ENCODE measurements around the gene RGS8.
"Not testable (repeated sequence)": the region's sequence is repeated elsewhere in the genome, so short reads cannot be mapped to it uniquely, and the experiment has no call there.

RGS8 gene

DNA sequence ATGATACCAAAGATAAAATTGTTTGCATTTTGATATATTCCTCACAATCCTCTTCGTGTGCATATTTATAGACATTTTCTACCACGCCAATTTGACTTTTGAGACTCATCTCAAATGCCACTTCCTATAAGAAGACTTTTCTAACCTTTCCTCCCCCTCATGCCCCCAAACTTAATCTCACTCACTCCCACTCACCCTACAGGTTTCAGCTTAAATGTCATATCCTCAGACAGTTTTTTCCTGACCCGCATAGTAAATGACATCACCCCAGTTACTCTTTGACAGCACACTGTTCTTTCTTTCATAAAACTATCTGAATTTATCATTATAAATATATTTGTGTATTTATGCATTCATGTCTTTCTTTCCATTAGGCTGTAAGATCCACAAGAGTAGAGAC is 29.6 kb upstream of the RGS8 start:
- H3K27me3 Mint-ChIP-seq = no peaks in the 10 kb centered on the region
- no peak for DNase-seq
- H3K4me1 Mint-ChIP-seq (ENCODE audit: low read depth) = peaks cover 64% of the 10 kb centered on the region
- H3K27ac Mint-ChIP-seq = peak overlapping the region; percentile 49
- H3K9me3 Mint-ChIP-seq = no peaks in the 10 kb centered on the region
- no peak overlapping the region for H3K4me3 Mint-ChIP-seq
- no peaks in the 10 kb centered on the region for H3K36me3 Mint-ChIP-seq (ENCODE audit: low read depth)

DNA sequence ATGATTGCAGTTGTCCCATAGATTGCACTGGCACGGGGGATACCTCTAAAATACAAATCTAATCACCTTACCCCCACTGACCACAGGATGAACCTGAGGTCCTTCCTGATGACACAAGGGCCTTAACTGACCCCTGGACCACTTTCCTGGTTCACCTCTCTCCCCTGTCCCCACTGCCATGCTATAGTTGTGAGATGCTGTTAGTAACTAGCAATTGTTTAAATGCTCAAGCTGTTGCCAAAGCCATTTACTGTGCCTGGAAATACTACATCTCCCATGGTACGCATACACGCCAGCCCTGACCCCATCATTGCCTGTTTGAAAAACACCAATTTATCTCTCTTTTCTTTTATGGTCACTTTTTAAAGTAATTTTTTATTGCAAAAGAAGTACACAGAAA is 29.1 kb upstream of the RGS8 start:
- H3K27ac Mint-ChIP-seq = peak overlapping the region; percentile 49
- no peaks in the 10 kb centered on the region for H3K27me3 Mint-ChIP-seq
- no peak overlapping the region for H3K4me3 Mint-ChIP-seq
- no peaks in the 10 kb centered on the region for H3K36me3 Mint-ChIP-seq (ENCODE audit: low read depth)
- peaks cover 69% of the 10 kb centered on the region for H3K4me1 Mint-ChIP-seq (ENCODE audit: low read depth)
- DNase-seq = no peak
- H3K9me3 Mint-ChIP-seq = no peaks in the 10 kb centered on the region

DNA sequence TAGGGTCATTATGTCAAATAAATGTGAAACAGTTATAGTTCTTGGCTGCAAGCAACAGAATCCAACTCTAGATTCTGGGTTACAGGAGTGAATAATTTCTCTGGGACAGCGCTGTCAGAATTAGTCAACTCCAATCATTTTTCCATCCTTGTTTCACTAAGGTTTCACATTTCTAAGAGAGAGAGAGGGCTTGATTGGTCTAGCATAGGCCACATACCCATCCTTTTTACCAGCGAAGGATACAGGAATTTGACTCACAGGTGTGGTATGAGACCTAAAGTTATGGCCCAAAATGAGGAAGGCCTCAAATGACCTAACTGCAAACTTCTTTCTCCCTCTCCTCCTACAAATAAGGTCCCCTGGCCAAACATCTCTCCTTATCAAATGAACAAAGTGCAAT is 25.5 kb upstream of the RGS8 start:
- no peaks in the 10 kb centered on the region for H3K27me3 Mint-ChIP-seq
- H3K9me3 Mint-ChIP-seq = no peaks in the 10 kb centered on the region
- H3K4me1 Mint-ChIP-seq (ENCODE audit: low read depth) = peaks cover 40% of the 10 kb centered on the region
- H3K27ac Mint-ChIP-seq = peak overlapping the region; percentile 8
- H3K36me3 Mint-ChIP-seq (ENCODE audit: low read depth) = no peaks in the 10 kb centered on the region
- DNase-seq = no peak
- H3K4me3 Mint-ChIP-seq = no peak overlapping the region

DNA sequence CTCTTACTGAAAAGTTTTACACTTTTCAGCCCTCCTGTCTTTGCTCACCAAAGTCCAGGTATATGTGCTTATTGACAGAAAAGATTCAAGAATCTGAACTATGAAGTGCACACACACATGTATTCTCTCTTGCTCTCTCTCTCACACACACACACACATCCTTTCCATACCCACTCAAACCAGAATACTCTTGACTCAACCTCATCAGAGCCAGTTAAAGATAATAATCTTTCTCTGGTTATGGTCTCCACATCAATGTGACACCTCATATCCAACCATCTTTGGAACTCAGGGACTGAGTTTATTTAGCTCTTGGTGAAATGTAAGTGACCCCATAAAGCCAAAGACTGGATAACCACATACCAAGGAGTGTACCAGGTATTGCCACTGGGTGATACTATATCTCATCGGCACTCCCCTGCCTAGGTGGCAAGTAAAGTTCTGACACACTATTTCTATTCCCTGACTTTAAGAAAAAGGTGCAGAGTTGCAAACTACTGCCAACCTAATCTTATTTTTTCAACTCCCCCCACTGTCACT is 24.9 kb upstream of the RGS8 start:
- Mint-ChIP-seq H3K4me1 (ENCODE audit: low read depth) (peaks cover 35% of the 10 kb centered on the region), H3K9me3 (no peaks in the 10 kb centered on the region), H3K36me3 (ENCODE audit: low read depth) (no peaks in the 10 kb centered on the region), H3K27me3 (no peaks in the 10 kb centered on the region), H3K4me3 (no peak overlapping the region), H3K27ac (peak overlapping the region; percentile 8)
- DNase-seq = no peak

DNA sequence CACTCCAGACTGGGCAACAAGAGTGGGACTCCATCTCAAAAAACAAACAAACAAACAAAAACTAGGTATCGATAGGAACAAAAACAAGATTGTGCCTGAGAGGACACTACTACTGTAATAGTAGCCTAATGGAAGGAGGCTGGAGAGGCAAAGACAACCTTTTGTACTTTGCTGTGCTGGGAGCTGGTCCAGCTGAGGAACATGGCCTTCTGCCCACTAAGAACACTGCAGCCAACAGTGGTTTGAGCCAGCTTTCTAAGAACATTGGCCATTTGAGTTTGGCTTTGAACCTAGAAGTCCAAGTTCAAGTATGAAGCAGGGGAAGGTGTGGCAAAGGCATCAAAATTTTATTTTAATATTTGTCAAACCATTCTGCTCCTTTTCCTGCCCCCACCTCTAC is 22.7 kb upstream of the RGS8 start:
- no peak for DNase-seq
- peaks cover 21% of the 10 kb centered on the region for H3K4me1 Mint-ChIP-seq (ENCODE audit: low read depth)
- no peak overlapping the region for H3K27ac Mint-ChIP-seq
- H3K27me3 Mint-ChIP-seq = no peaks in the 10 kb centered on the region
- H3K36me3 Mint-ChIP-seq (ENCODE audit: low read depth) = no peaks in the 10 kb centered on the region
- no peaks in the 10 kb centered on the region for H3K9me3 Mint-ChIP-seq
- H3K4me3 Mint-ChIP-seq = no peak overlapping the region

DNA sequence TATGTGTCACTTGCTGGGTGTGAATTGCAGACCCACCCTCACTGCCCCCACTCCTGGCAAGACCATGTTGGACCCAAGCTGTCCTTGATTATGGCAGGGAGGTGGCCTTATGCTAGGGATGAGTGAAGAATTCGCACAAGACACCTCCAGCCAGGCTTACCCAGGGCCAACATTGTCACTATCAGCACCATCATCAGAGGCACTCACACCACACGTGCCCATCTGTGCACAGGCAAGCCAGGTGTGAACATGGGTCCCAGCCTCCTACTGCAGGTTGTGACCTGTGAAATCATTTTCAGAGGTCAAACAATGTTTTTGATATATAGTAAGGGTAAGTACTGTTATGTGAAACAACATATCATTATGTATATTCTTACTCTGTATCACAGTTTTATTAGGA is 20.3 kb upstream of the RGS8 start:
- Mint-ChIP-seq H3K27ac (no peak overlapping the region), H3K36me3 (ENCODE audit: low read depth) (no peaks in the 10 kb centered on the region), H3K9me3 (no peaks in the 10 kb centered on the region), H3K4me3 (no peak overlapping the region), H3K4me1 (ENCODE audit: low read depth) (peaks cover 13% of the 10 kb centered on the region), H3K27me3 (peaks cover 12% of the 10 kb centered on the region)
- no peak for DNase-seq

DNA sequence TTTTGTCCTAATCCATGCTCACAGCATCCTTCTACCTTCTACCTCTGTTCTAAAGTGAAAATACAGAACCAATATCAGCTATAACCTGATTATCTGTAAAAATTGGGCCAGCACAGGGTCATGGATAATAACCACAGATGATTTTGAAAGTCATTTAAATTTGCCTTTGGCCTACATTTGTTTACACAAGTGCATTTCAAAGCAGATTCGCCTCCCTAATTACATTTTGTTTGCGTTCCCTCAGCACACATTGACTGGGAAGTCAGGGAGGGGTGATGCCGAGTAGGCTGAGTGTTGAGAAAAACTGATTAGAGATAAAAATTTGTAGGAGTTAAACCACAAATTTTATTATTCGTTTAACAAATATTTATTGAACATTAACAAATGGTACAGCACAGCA is 19.2 kb upstream of the RGS8 start:
- H3K4me1 Mint-ChIP-seq (ENCODE audit: low read depth) = peaks cover 1% of the 10 kb centered on the region
- no peaks in the 10 kb centered on the region for H3K36me3 Mint-ChIP-seq (ENCODE audit: low read depth)
- H3K9me3 Mint-ChIP-seq = no peaks in the 10 kb centered on the region

DNA sequence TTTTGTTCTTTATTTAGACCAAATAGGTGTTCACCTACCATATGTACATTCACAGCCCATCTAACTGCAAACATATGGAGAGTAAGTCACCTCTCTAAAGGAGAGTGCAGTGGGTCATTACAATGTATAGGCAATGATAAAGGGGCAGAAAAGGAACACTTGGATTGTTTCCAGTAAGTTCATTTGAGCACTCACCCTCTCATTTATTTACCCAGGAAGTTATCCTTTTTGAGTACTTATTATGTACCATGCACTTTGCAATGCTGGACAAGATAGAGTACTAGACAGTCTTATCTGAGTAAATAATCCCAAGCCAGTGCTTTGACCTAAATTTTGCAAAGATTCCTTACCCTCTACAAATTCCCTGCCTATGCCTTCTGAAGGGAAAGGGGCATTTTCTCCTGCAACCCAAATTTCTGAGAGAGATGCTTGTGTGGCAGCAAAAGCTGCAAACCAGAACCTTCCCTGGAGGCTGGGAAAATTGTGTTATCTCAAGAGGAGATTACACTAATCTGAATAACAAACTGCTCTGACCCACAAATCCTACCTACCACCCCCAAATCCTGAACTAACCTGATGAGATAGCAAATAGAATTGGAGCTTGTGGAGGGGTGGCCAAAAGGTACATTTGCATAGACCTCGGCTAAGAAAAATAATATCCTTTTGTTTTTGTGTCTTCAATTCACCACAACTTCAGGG is 18.6 kb upstream of the RGS8 start:
- Mint-ChIP-seq H3K9me3 (no peaks in the 10 kb centered on the region), H3K4me3 (no peak overlapping the region), H3K27me3 (peaks cover 28% of the 10 kb centered on the region), H3K27ac (no peak overlapping the region), H3K36me3 (ENCODE audit: low read depth) (no peaks in the 10 kb centered on the region), H3K4me1 (ENCODE audit: low read depth) (no peaks in the 10 kb centered on the region)
- no peak for DNase-seq

More for the DNA sequence above, 19.2 kb upstream of the RGS8 start:
- Mint-ChIP-seq H3K27me3 (peaks cover 24% of the 10 kb centered on the region), H3K27ac (no peak overlapping the region), H3K4me3 (no peak overlapping the region)
- no peak for DNase-seq

DNA sequence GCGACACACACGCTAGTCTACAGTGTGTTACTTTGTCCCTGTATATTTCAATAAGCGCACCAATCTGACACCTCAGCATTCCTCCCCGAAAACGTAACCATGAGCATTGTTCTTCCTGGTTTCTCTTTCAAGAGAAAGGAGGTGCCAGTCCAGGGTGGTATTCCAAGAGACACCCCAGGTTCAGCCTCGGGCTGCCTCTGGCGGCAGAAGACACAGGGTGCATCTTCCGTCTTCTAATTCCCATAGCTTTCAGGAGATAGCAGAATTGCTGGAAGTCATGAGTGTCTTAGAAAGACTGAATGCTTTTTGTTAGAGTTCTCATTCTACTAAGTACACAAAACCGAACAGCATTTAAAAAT is 15.9 kb upstream of the RGS8 start:
- no peak overlapping the region for H3K4me3 Mint-ChIP-seq
- H3K27ac Mint-ChIP-seq = no peak overlapping the region

DNA sequence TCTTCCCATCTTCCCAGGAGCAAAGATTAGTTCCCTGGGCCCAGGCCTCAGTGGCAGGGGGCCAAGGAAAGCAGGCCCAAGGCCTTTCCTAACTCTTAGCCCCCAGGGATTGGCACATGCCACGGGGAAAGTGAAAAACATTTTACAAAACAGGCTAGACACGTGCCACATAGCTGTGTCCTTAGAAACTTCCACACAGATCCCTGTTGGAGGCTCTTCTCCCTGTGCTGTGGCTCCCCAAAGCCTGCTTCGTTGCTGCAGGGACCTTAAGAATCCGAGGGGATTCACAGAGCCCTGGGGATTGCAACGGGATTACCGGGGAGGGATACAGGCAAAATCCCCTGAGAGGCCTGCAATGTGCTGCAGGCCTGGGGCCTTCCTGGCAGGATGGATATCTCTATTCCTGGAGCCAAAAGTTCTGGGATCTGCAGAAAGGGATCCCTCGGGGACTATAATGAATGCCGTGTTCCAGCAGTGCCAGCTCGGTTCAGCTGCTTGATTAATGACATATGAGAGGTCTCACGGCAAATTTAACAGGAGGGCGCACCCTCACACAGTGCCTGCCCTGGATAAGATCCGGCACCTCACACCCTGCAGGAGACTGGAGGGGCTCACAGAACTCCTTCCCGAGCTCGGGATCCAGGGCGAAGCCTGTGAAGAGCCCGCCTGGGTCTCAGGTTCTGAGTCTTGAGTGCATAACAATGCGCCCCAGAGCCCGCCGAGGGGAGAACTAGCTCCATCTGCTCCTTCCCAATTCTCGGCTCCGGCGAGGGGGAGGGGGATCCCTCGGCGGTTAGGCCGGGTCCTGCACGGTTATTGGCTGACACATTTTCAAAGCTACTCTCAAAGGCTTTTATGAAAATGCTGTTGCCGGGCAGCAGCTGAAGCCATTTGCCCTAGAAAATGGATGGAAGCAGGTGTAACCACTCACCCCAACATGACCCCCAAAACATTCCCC is 15.3 kb upstream of the RGS8 start:
- Mint-ChIP-seq H3K36me3 (ENCODE audit: low read depth) (no peaks in the 10 kb centered on the region), H3K27me3 (peaks cover 35% of the 10 kb centered on the region), H3K9me3 (no peaks in the 10 kb centered on the region), H3K27ac (no peak overlapping the region), H3K4me1 (ENCODE audit: low read depth) (no peaks in the 10 kb centered on the region), H3K4me3 (no peak overlapping the region)
- DNase-seq = no peak

More for the DNA sequence above, 15.9 kb upstream of the RGS8 start:
- peaks cover 35% of the 10 kb centered on the region for H3K27me3 Mint-ChIP-seq
- no peaks in the 10 kb centered on the region for H3K4me1 Mint-ChIP-seq (ENCODE audit: low read depth)
- no peak for DNase-seq
- H3K36me3 Mint-ChIP-seq (ENCODE audit: low read depth) = no peaks in the 10 kb centered on the region
- H3K9me3 Mint-ChIP-seq = no peaks in the 10 kb centered on the region

DNA sequence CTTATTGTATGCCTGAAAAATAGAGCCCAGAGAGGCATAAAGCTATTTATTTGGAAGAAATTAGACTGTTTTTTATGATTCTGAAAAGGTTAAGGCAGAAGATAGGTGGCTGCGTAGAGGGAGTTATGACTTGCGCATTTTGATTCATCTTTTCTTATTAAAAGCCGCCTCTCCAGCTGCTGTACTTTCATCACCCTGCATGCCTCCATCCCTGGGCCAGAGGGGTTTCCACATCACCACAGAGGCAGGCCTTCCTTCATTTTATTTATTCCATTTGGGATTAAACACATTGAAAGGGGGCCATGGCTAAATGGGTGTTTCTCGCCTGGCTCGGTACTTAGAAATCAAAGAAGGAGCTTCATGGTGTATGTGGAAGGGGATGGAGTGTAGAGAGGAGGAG is 14.6 kb upstream of the RGS8 start:
- Mint-ChIP-seq H3K27me3 (peaks cover 35% of the 10 kb centered on the region), H3K4me3 (no peak overlapping the region), H3K4me1 (ENCODE audit: low read depth) (no peaks in the 10 kb centered on the region), H3K27ac (no peak overlapping the region), H3K9me3 (no peaks in the 10 kb centered on the region), H3K36me3 (ENCODE audit: low read depth) (no peaks in the 10 kb centered on the region)
- no peak for DNase-seq

DNA sequence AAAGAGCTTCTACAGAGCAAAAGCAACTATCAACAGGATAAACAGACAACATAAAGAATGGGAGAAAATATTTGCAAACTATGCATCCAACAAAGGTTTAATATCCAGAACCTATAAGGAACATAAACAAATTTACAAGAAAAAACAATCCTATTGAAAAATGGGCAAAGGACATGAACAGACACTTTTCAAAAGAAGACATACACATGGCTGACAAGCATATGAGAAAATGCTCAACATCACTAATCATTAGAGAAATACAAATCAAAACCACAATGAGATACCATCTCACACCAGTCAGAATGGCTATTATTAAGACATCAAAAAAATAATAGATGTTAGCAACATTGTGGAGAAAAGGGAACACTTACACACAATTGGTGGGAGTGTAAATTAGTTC is 8.8 kb upstream of the RGS8 start:
- not testable (repeated sequence) for H3K4me3 Mint-ChIP-seq; DNase-seq; H3K4me1 Mint-ChIP-seq (ENCODE audit: low read depth); H3K27ac Mint-ChIP-seq; H3K36me3 Mint-ChIP-seq (ENCODE audit: low read depth); H3K9me3 Mint-ChIP-seq
- H3K27me3 Mint-ChIP-seq = peaks cover 17% of the 10 kb centered on the region

DNA sequence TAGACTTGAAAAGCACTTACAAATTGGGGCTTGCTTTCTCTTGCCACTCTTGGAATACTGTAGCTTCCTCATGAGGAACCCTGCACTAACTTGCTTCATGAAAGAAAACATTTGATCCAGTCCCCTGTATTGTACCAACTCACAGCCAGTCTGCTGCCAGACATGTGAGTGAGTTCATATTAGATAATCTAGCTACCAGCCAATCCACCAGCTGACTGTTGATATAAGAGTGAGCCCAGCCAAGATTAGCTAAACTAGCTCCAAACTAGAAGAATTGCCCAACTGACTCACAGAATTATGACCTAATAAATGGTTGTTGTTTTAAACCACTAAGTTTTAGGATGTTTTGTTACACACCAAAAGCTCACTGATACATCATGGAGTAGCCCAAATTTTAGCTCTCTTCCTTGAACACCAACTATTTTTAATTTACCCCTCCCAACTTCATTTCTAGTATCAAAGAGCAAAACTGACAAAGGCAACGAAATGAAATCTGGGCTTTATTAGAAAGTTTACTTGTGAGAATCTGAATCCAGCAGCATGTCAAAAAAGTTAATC is 6.6 kb upstream of the RGS8 start:
- no peaks in the 10 kb centered on the region for H3K36me3 Mint-ChIP-seq (ENCODE audit: low read depth)
- peaks cover 4% of the 10 kb centered on the region for H3K9me3 Mint-ChIP-seq
- H3K27ac Mint-ChIP-seq = no peak overlapping the region
- peaks cover 14% of the 10 kb centered on the region for H3K27me3 Mint-ChIP-seq
- no peak overlapping the region for H3K4me3 Mint-ChIP-seq
- H3K4me1 Mint-ChIP-seq (ENCODE audit: low read depth) = no peaks in the 10 kb centered on the region
- no peak for DNase-seq

DNA sequence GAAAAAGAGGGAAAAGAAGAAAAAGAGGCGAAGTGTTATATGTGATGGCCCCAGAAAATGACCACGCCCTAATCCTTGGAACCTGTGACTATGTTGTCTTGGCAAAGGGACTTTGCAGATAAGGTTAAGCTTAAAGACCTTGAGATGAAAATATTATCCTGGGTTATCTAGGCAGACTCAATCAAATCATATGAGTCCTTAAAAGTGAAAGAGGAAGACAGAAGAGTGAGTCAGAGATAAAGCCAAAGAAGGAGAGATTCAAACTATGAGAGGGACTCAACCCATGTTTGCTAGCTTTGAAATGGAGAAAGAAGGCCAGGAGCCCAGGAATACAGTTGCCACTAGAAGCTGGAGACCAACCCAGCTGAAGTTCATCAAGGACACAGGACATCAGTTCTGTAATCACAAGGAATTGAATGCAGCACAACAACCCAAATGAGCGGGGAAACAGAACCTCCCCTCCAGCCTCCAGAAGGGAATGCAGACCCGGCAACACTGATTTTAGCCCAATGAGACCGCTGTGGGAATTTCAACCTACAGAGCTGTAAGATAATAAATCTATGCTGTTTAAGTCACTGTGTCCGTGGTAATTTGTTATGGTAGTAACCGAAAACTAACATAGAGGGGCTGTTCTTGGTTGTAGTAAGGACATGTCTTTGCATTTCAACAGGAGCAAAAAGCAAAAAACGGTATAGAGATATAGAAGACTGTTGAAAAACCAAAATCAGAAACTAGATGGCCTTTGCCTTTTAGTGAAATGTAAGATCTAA is 4.2 kb upstream of the RGS8 start:
- Mint-ChIP-seq H3K36me3 (ENCODE audit: low read depth) (no peaks in the 10 kb centered on the region), H3K27ac (no peak overlapping the region), H3K4me3 (no peak overlapping the region), H3K4me1 (ENCODE audit: low read depth) (no peaks in the 10 kb centered on the region), H3K9me3 (peaks cover 4% of the 10 kb centered on the region), H3K27me3 (peaks cover 19% of the 10 kb centered on the region)
- no peak for DNase-seq
